Measurements from ENCODE around the gene SLC6A11. TPM values are rescaled to one million over a fixed set of nuclear protein-coding genes. Genes with fewer than 3 reads are reported as not detected.

Gene SLC6A11
- total RNA-seq, 1 experiment from 2014 or later, result 1.5 TPM

DNA sequence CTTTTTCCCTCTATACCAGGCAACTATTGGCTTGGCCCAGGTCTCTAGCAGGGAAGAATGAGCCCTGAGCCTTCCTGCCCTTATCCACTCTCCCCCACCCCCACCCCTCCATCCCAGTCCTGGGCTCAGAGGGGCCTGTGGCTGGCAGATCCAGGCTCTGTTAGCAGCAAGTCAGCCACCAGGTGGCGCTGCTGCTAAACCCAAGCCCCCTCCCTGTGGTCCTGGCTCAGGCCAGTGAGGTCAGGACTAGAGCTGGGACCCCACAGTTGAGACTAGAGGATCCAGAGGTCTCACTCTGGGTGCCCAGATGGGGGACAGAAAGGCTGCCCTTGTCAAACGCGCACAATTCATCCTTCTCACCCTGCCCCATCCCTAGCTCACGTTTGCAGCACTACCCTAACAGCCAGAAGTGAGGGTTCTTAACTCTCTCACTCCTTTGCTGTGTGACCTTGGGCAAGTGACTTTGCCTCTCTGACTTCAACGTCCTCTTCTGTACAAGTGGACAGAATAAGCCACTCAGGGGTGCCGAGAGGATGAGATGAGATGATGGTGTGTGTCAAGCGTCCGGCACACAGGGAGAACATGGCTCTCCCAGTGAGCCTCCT lies 129.8 kb downstream of the SLC6A11 start:
- peaks cover 2 to 6% (median 3%) of the 10 kb centered on the region in 3 experiments; a peak in 3 of 7 replicates for H3K36me3 Mint-ChIP-seq (ENCODE audit: insufficient read depth in 1 of 3, low read depth in 3 of 3)
- no peak overlapping the region for H3K27ac ChIP-seq (ENCODE audit: insufficient read length, low read depth, low read length)
- H3K27me3 ChIP-seq (ENCODE audit: insufficient read depth, low read length), result no peaks in the 10 kb centered on the region
- peaks cover 3 to 4% of the 10 kb centered on the region in 2 experiments; a peak in 2 of 4 replicates for H3K4me1 Mint-ChIP-seq
- H3K9ac ChIP-seq (ENCODE audit: extremely low read depth, insufficient read length, low read length), result no peak overlapping the region
- H2BK120ac ChIP-seq (ENCODE audit: low read depth, low read length, poor library complexity, severe bottlenecking), result no peak overlapping the region
- no peak overlapping the region for H2AK5ac ChIP-seq (ENCODE audit: insufficient read length, low read length)
- no peak overlapping the region for H3T11ph ChIP-seq (ENCODE audit: low read length)
- H4K8ac ChIP-seq (replicated peaks; ENCODE audit: insufficient read length, low read depth, low read length), result no peak overlapping the region
- H3K56ac ChIP-seq (ENCODE audit: insufficient read length, low read depth, low read length), result no peak overlapping the region
- no peaks in the 10 kb centered on the region for H3K9me3 ChIP-seq (ENCODE audit: control insufficient read depth, low read depth, low read length)
- H3K4me3 Mint-ChIP-seq, result no peak overlapping the region
- H3K4me2 ChIP-seq (ENCODE audit: insufficient read depth, insufficient read length, low read length), result no peak overlapping the region
- H2BK5ac ChIP-seq (ENCODE audit: insufficient read length, low read length), result no peak overlapping the region
- no peak overlapping the region for H2BK20ac ChIP-seq (ENCODE audit: low read depth, low read length, poor library complexity, severe bottlenecking)
- H3K18ac ChIP-seq (ENCODE audit: insufficient read length, low read depth, low read length), result no peak overlapping the region
- no peak overlapping the region for H3K14ac ChIP-seq (ENCODE audit: insufficient read depth, low read length)
- no peak overlapping the region for H4K91ac ChIP-seq (ENCODE audit: insufficient read length, low read depth, low read length)
- no CpG with 5 or more reads among the region's 8 CpGs for WGBS (ENCODE audit: extremely low coverage, insufficient read length, low lambda C conversion rate)
- H3K79me2 ChIP-seq (ENCODE audit: insufficient read depth, low read length), result no peaks in the 10 kb centered on the region
- no peaks in the 10 kb centered on the region for H3K4me1 ChIP-seq (ENCODE audit: insufficient read depth, low read length)
- no peak overlapping the region for H3K27ac Mint-ChIP-seq
- no peaks in the 10 kb centered on the region for H4K20me1 ChIP-seq (ENCODE audit: control insufficient read depth, insufficient read depth, insufficient read length)
- TF ChIP-seq, protein P1, sequence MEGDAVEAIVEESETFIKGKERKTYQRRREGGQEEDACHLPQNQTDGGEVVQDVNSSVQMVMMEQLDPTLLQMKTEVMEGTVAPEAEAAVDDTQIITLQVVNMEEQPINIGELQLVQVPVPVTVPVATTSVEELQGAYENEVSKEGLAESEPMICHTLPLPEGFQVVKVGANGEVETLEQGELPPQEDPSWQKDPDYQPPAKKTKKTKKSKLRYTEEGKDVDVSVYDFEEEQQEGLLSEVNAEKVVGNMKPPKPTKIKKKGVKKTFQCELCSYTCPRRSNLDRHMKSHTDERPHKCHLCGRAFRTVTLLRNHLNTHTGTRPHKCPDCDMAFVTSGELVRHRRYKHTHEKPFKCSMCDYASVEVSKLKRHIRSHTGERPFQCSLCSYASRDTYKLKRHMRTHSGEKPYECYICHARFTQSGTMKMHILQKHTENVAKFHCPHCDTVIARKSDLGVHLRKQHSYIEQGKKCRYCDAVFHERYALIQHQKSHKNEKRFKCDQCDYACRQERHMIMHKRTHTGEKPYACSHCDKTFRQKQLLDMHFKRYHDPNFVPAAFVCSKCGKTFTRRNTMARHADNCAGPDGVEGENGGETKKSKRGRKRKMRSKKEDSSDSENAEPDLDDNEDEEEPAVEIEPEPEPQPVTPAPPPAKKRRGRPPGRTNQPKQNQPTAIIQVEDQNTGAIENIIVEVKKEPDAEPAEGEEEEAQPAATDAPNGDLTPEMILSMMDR (conservative IDR thresholded peaks at IDR 0.05), result peak; percentile 93
- H3K23me2 ChIP-seq (ENCODE audit: insufficient read length, low read depth, low read length, poor library complexity, severe bottlenecking), result no peaks in the 10 kb centered on the region
- H4K5ac ChIP-seq (ENCODE audit: insufficient read length, low read depth, low read length), result no peak overlapping the region
- no peaks in the 10 kb centered on the region for H3K79me1 ChIP-seq (ENCODE audit: insufficient read depth, low read depth, low read length, poor library complexity, severe bottlenecking)
- no peak overlapping the region for H2AFZ ChIP-seq (ENCODE audit: low read length)
- H3K4ac ChIP-seq (ENCODE audit: low read depth, low read length), result no peak overlapping the region
- no peak overlapping the region for H3K23ac ChIP-seq (ENCODE audit: insufficient read length, low read depth, low read length)
- H2BK15ac ChIP-seq (ENCODE audit: low read depth, low read length), result no peak overlapping the region; the same call in 1 of the 2 replicates
- H3K9me3 Mint-ChIP-seq, result peaks cover 12 to 13% of the 10 kb centered on the region in 2 experiments
- H3K27me3 Mint-ChIP-seq (ENCODE audit: low read depth), result peaks cover 17% of the 10 kb centered on the region
- DNase-seq, result peak; percentile 90
- H2BK12ac ChIP-seq (ENCODE audit: insufficient read length, low read depth, low read length), result no peak overlapping the region
